Kidney (tissue), 14 donors: ENCODE data around the gene CTNNBL1. TPM values are rescaled to one million over a fixed set of nuclear protein-coding genes. Genes with fewer than 3 reads are reported as not detected.

Source experiments
- DNase-seq, 5 donors: peaks; one replicate each; pipeline ENCODE4 v3.0.0-alpha.2; 2013 to 2020
- FAIRE-seq: peaks from 2 replicates; lab custom pipeline; 2012; peaks lifted over from hg19 to GRCh38; lab: Jason Lieb, UNC
- H3K27ac ChIP-seq, 2 donors: one replicate each; pipeline ENCODE4 v1.7.0; 2013; ENCODE audit warnings: low read depth in 2 of 2, low read length in 2 of 2, inconsistent platforms in 1 of 2
- H3K27me3 ChIP-seq: one replicate; pipeline ENCODE4 v1.7.1; 2013; ENCODE audit warnings: low read length, inconsistent platforms; ENCODE audit not compliant: control insufficient read depth, insufficient read depth
- H3K36me3 ChIP-seq, 3 donors: one replicate each; pipeline versions ENCODE4 v1.7.0 to v1.7.1; 2013; ENCODE audit warnings: low read length in 3 of 3, control low read depth in 1 of 3, inconsistent platforms in 1 of 3; ENCODE audit not compliant: insufficient read depth in 3 of 3, control insufficient read depth in 2 of 3
- H3K4me1 ChIP-seq, 3 donors: one replicate each; pipeline versions ENCODE4 v1.7.0 to v1.7.1; 2013; ENCODE audit warnings: low read length in 3 of 3, inconsistent platforms in 1 of 3, low read depth in 1 of 3; ENCODE audit not compliant: control insufficient read depth in 2 of 3, insufficient read depth in 2 of 3
- H3K4me3 ChIP-seq, 3 donors: one replicate each; pipeline versions ENCODE4 v1.7.0 to v1.8.1; 2013; ENCODE audit warnings: low read length in 3 of 3, control low read depth in 1 of 3, inconsistent platforms in 1 of 3
- H3K9ac ChIP-seq, 3 donors: one replicate each; pipeline versions ENCODE4 v1.7.0 to v1.7.1; 2013; ENCODE audit warnings: low read length in 3 of 3, control low read depth in 1 of 3, inconsistent platforms in 1 of 3
- H3K9me3 ChIP-seq, 3 donors: one replicate each; pipeline versions ENCODE4 v1.7.0 to v1.7.1; 2013; ENCODE audit warnings: low read length in 3 of 3, control low read depth in 1 of 3, inconsistent platforms in 1 of 3; ENCODE audit not compliant: control insufficient read depth in 2 of 3, insufficient read depth in 1 of 3
- CTCF ChIP-seq: IDR thresholded peaks from 3 replicates; pipeline ENCODE4 v1.5.1; 2012; ENCODE audit warnings: mild to moderate bottlenecking, moderate library complexity, borderline replicate concordance; ENCODE audit not compliant: insufficient read depth; ENCODE audit errors: extremely low read depth
- intact Hi-C: fragments of 100-400 bp; cut with DNase I; formaldehyde crosslinking; loops from one replicate; pipeline ENCODE4 v1.11.1; 2022
- polyA plus RNA-seq: library from polyadenylated mRNA; stranded (reverse); fragments of 350-450 nt; fragmentation: Illumina TruSeq; extraction: RNeasy Lipid Tissue Mini Kit (QIAGEN cat#74804); gene quantifications from one replicate; pipeline ENCODE4 v1.2.3, GENCODE V29; 2014; ENCODE audit warnings: low read depth, low replicate concordance; ENCODE audit not compliant: insufficient read depth
- total RNA-seq: library from RNA; stranded (reverse); fragmentation: NEBNext Ultra II Directional; extraction: Animal tissue kit (Norgen Biotek cat#: 25700); gene quantifications from one replicate; pipeline ENCODE4 v1.2.1, GENCODE V29; 2021
- donor health status: control.
- donor health status: control.
- donor health status: control.
- donor health status: control.
- donor health status: control.
- donor health status: DM: yes; HTN: yes; CAD: no.
- donor health status: Normal renal cell carcinoma (clear cell type).

CTNNBL1 gene
- total and polyA plus RNA-seq, 2 donors from 2014 or later = 40.9 to 70.9 TPM

GRCh38 chr20:37866051-37866450, 172.2 kb downstream of the CTNNBL1 start:
- peaks cover 0 to 20% (median 6%) of the 10 kb centered on the region in 3 donors for H3K36me3 ChIP-seq
- no peak for DNase-seq
- no peaks in the 10 kb centered on the region for H3K27me3 ChIP-seq
- H3K9ac ChIP-seq = no peak overlapping the region
- H3K4me1 ChIP-seq = peaks cover 0 to 4% (median 0%) of the 10 kb centered on the region in 3 donors
- FAIRE-seq = no peak
- TF ChIP-seq CTCF = no peak
- intact Hi-C loops = no loop called here
- H3K9me3 ChIP-seq = no peaks in the 10 kb centered on the region
- H3K27ac ChIP-seq = no peak overlapping the region
- no peak overlapping the region for H3K4me3 ChIP-seq

GRCh38 chr20:37867289-37868195, 173.7 kb downstream of the CTNNBL1 start:
- no peaks in the 10 kb centered on the region for H3K27me3 ChIP-seq
- intact Hi-C loops = no loop called here
- H3K36me3 ChIP-seq = peaks cover 0 to 13% (median 5%) of the 10 kb centered on the region in 3 donors
- no peaks in the 10 kb centered on the region for H3K9me3 ChIP-seq
- no peak overlapping the region for H3K27ac ChIP-seq
- TF ChIP-seq CTCF = no peak
- peaks cover 0 to 4% (median 0%) of the 10 kb centered on the region in 3 donors for H3K4me1 ChIP-seq
- DNase-seq (peak in 2 of 5 donors; percentile 40 to 51), FAIRE-seq (no peak)
- H3K9ac ChIP-seq = no peak overlapping the region
- no peak overlapping the region for H3K4me3 ChIP-seq

- Histone ChIP-seq H3K9me3 (no peaks in the 10 kb centered on the region), H3K4me1 (peaks cover 0 to 4% (median 0%) of the 10 kb centered on the region in 3 donors), H3K4me3 (no peak overlapping the region), H3K36me3 (peaks cover 0 to 8% (median 5%) of the 10 kb centered on the region in 3 donors), H3K27me3 (no peaks in the 10 kb centered on the region), H3K9ac (no peak overlapping the region), H3K27ac (no peak overlapping the region)
- no peak for TF ChIP-seq CTCF
- intact Hi-C loops = no loop called here
- FAIRE-seq (no peak), DNase-seq (no peak)
These were observed 175.1 kb downstream of the CTNNBL1 start for GRCh38 chr20:37868851-37869333.
